Measurements from ENCODE around the gene KRTAP10-3.
A peak's percentile ranks its signal among the peaks of the same experiment; 100 is the strongest.

KRTAP10-3 gene

GRCh38 chr21:44525391-44526095 is 33.1 kb downstream of the KRTAP10-3 start (continued):
- TF ChIP-seq PRDM4 (tag by site-specific recombination; IDR thresholded peaks at IDR 0.05) (no peak), ZBTB48 (tag by site-specific recombination; IDR thresholded peaks at IDR 0.05) (no peak), ZNF16 (tag by site-specific recombination; IDR thresholded peaks at IDR 0.05; ENCODE audit: low read depth) (no peak), ZNF148 (tag by site-specific recombination; IDR thresholded peaks at IDR 0.05; ENCODE audit: borderline replicate concordance) (no peak), ZNF398 (tag by site-specific recombination; IDR thresholded peaks at IDR 0.05) (no peak), ZFHX2 (tag by site-specific recombination; conservative IDR thresholded peaks at IDR 0.05) (no peak), ZNF37A (tag by site-specific recombination; IDR thresholded peaks at IDR 0.05) (no peak), ZNF366 (tag by site-specific recombination; conservative IDR thresholded peaks at IDR 0.05) (no peak)

- no peak overlapping the region for H3K27ac ChIP-seq (ENCODE audit: extremely low read depth, low read depth, low read length)
- TF ChIP-seq ZNF513 (tag by site-specific recombination; IDR thresholded peaks at IDR 0.05) = no peak
- TF ChIP-seq ZNF26 (tag by site-specific recombination; IDR thresholded peaks at IDR 0.05) = no peak
- TF ChIP-seq ZNF169 (tag by site-specific recombination; IDR thresholded peaks at IDR 0.05) = 0 out of 2 replicates have a peak, but pooled peaks have one; percentile 19
- 0 out of 2 replicates have a peak, but pooled peaks have one; percentile 5 for TF ChIP-seq ATF2 (tag by site-specific recombination; IDR thresholded peaks at IDR 0.05; ENCODE audit: low read depth)
- TF ChIP-seq ZNF792 (tag by site-specific recombination; IDR thresholded peaks at IDR 0.05) = no peak
- peak; percentile 59; the same call in 1 of the 2 replicates for TF ChIP-seq ZNF658 (tag by site-specific recombination; IDR thresholded peaks at IDR 0.05)
- no peak for TF ChIP-seq CTCF (tag by site-specific recombination; IDR thresholded peaks at IDR 0.05)
- TF ChIP-seq ZNF148 (tag by site-specific recombination; IDR thresholded peaks at IDR 0.05; ENCODE audit: borderline replicate concordance) = peak; percentile 52; the same call in 1 of the 2 replicates
- 0 out of 2 replicates have a peak, but pooled peaks have one; percentile 3 for TF ChIP-seq ZNF16 (tag by site-specific recombination; IDR thresholded peaks at IDR 0.05; ENCODE audit: low read depth)
- no peaks in the 10 kb centered on the region for H3K9me3 ChIP-seq (ENCODE audit: control insufficient read depth, insufficient read depth, low read depth, low read length)
- CTCF ChIA-PET = interaction anchor here (1.5 kb wide), 1 partner anchor 14 kb away, joined by 6 read pairs; no protein-coding TSS in a partner anchor
- no peaks in the 10 kb centered on the region for H3K36me3 ChIP-seq (ENCODE audit: control insufficient read depth in 2 of 2, insufficient read depth in 1 of 2, low read length in 2 of 2)
- H3K4me3 ChIP-seq (ENCODE audit: low read depth, low read length) = no peak overlapping the region
- POLR2A ChIA-PET = no interaction called here
- H3K4me1 ChIP-seq (ENCODE audit: control insufficient read depth, insufficient read depth, low read length) = no peaks in the 10 kb centered on the region
These were observed 33.9 kb downstream of the KRTAP10-3 start for GRCh38 chr21:44524414-44525371.
